Endothelial cell of umbilical vein (primary cell): ENCODE results near the gene ARMH4.

Experiments
- EZH2 ChIP-seq: IDR thresholded peaks from 2 replicates; pipeline ENCODE4 v1.6.1; 2012; ENCODE audit warnings: borderline replicate concordance, low read depth, mild to moderate bottlenecking, moderate library complexity, low read length, inconsistent platforms; ENCODE audit not compliant: severe bottlenecking
- FOS ChIP-seq: IDR thresholded peaks from 2 replicates; pipeline ENCODE4 v1.6.1; 2011; ENCODE audit warnings: mild to moderate bottlenecking, low read length, moderate library complexity, borderline replicate concordance; ENCODE audit not compliant: insufficient read depth
- GATA2 ChIP-seq: IDR thresholded peaks from 2 replicates; pipeline ENCODE4 v1.7.0; 2011; ENCODE audit warnings: low read depth, mild to moderate bottlenecking, moderate library complexity, mixed read lengths, low read length; ENCODE audit not compliant: insufficient read length, insufficient read depth
- JUN ChIP-seq: IDR thresholded peaks from 2 replicates; pipeline ENCODE4 v1.6.1; 2011; ENCODE audit warnings: borderline replicate concordance, low read depth; ENCODE audit not compliant: insufficient read length, insufficient read depth
- POLR2A ChIP-seq: IDR thresholded peaks from 2 replicates; pipeline ENCODE4 v1.6.1; 2012; ENCODE audit warnings: low read depth, mild to moderate bottlenecking, control low read depth, low read length
- POLR2AphosphoS5 ChIP-seq: IDR thresholded peaks from 2 replicates; pipeline ENCODE4 v1.6.1; 2012; ENCODE audit warnings: low read depth, mild to moderate bottlenecking, control low read depth, low read length, moderate library complexity; ENCODE audit not compliant: insufficient read depth
- TF ChIP-seq, protein P1 (sequence below), 2 donors: IDR thresholded peaks; 1 replicate in 1 of 2; 2 replicates in 1 of 2; pipeline ENCODE4 v1.5.1; 2011; ENCODE audit warnings: low read length in 2 of 2, mild to moderate bottlenecking in 2 of 2, moderate library complexity in 2 of 2, control low read depth in 1 of 2, inconsistent platforms in 1 of 2, low read depth in 1 of 2; ENCODE audit not compliant: insufficient read depth in 1 of 2; ENCODE audit errors: extremely low read depth in 1 of 2
- TF ChIP-seq, protein P2 (sequence below): IDR thresholded peaks from 2 replicates; pipeline ENCODE4 v1.6.1; 2011; ENCODE audit not compliant: insufficient read depth, insufficient read length

DNA sequence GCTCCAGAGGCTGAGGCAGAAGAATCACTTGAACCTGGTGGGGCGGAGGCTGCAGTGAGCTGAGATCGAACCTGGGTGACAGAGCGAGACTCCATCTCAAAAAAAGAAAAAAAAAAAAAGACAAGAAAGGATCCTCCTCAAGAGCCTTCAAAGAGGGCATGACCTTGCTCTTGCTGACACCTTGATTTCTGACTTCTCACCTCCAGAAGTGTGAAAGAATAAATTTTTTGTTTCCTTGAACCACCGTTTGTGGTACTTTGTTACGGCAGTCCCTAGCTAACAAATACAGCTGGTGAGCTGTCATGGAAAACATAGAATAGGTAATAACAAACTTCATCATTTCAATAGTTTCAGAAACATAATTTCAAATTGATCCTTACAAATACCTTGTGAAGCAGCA lies 46.1 kb upstream of the ARMH4 start:
- TF ChIP-seq POLR2A: no peak
- TF ChIP-seq, protein P1, sequence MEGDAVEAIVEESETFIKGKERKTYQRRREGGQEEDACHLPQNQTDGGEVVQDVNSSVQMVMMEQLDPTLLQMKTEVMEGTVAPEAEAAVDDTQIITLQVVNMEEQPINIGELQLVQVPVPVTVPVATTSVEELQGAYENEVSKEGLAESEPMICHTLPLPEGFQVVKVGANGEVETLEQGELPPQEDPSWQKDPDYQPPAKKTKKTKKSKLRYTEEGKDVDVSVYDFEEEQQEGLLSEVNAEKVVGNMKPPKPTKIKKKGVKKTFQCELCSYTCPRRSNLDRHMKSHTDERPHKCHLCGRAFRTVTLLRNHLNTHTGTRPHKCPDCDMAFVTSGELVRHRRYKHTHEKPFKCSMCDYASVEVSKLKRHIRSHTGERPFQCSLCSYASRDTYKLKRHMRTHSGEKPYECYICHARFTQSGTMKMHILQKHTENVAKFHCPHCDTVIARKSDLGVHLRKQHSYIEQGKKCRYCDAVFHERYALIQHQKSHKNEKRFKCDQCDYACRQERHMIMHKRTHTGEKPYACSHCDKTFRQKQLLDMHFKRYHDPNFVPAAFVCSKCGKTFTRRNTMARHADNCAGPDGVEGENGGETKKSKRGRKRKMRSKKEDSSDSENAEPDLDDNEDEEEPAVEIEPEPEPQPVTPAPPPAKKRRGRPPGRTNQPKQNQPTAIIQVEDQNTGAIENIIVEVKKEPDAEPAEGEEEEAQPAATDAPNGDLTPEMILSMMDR (IDR thresholded peaks at IDR 0.05; ENCODE audit: extremely low read depth in 1 of 2, insufficient read depth in 1 of 2, low read depth in 1 of 2, low read length in 2 of 2): no peak
- TF ChIP-seq, protein P2, sequence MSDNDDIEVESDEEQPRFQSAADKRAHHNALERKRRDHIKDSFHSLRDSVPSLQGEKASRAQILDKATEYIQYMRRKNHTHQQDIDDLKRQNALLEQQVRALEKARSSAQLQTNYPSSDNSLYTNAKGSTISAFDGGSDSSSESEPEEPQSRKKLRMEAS: no peak
- TF ChIP-seq EZH2: no peak
- TF ChIP-seq JUN: no peak
- no peak for TF ChIP-seq POLR2AphosphoS5
- TF ChIP-seq GATA2: no peak
- TF ChIP-seq FOS: no peak
